ENCODE data around the gene AOC1. TPM values are rescaled to one million over a fixed set of nuclear protein-coding genes. Genes with fewer than 3 reads are reported as not detected.

Gene AOC1
- total RNA-seq, 4 donors from 2014 or later, result 0.26 to 4.4 (median 1.4) TPM

GRCh38 chr7:150849204-150849775, 3.0 kb upstream of the AOC1 start:
- Histone ChIP-seq H3K4me3 (no peak overlapping the region), H3K36me3 (no peaks in the 10 kb centered on the region), H3K27me3 (peaks cover 0 to 25% (median 0%) of the 10 kb centered on the region in 4 donors), H3K27ac (no peak overlapping the region), H3K9me3 (no peaks in the 10 kb centered on the region), H3K4me1 (peaks cover 0 to 3% (median 0%) of the 10 kb centered on the region in 3 donors)
- no peak for DNase-seq
- TF ChIP-seq POLR2A (IDR thresholded peaks at IDR 0.05) (no peak), CTCF (IDR thresholded peaks at IDR 0.05) (no peak)
- 73 to 77% methylated on average over 9 to 10 of the region's 10 CpGs for WGBS, 2 donors
- intact Hi-C loops (cut with DNase I), result no loop called here

GRCh38 chr7:150850273-150850672, 2.0 kb upstream of the AOC1 start:
- intact Hi-C loops (cut with DNase I), result no loop called here

GRCh38 chr7:150851492-150852370, 586 bp upstream of the AOC1 start:
- intact Hi-C loops (cut with DNase I), result no loop called here
- Histone ChIP-seq H3K9me3 (no peaks in the 10 kb centered on the region), H3K27ac (no peak overlapping the region), H3K27me3 (peaks cover 0 to 45% (median 0%) of the 10 kb centered on the region in 4 donors), H3K4me1 (no peaks in the 10 kb centered on the region), H3K36me3 (no peaks in the 10 kb centered on the region), H3K4me3 (no peak overlapping the region)
- no peak for DNase-seq
- 72% methylated on average over 16 of the region's 19 CpGs for WGBS, 2 donors
- TF ChIP-seq CTCF (IDR thresholded peaks at IDR 0.05), result no peak
- no peak for TF ChIP-seq POLR2A (IDR thresholded peaks at IDR 0.05)

More at GRCh38 chr7:150850273-150850672, 2.0 kb upstream of the AOC1 start:
- no peaks in the 10 kb centered on the region for H3K9me3 ChIP-seq
- TF ChIP-seq POLR2A (IDR thresholded peaks at IDR 0.05) (no peak), CTCF (IDR thresholded peaks at IDR 0.05) (no peak)
- 79 to 81% methylated on average over 5 of the region's 5 CpGs for WGBS, 2 donors
- no peak overlapping the region for H3K27ac ChIP-seq
- peaks cover 0 to 3% (median 0%) of the 10 kb centered on the region in 3 donors for H3K4me1 ChIP-seq
- H3K4me3 ChIP-seq, result no peak overlapping the region
- H3K27me3 ChIP-seq, result peaks cover 0 to 35% (median 0%) of the 10 kb centered on the region in 4 donors
- H3K36me3 ChIP-seq, result no peaks in the 10 kb centered on the region
- DNase-seq, result no peak

GRCh38 chr7:150854066-150855000, 2.0 kb downstream of the AOC1 start:
- no peak for DNase-seq
- Histone ChIP-seq H3K27ac (no peak overlapping the region), H3K4me1 (no peaks in the 10 kb centered on the region), H3K9me3 (no peaks in the 10 kb centered on the region), H3K4me3 (no peak overlapping the region), H3K27me3 (peaks cover 0 to 61% (median 0%) of the 10 kb centered on the region in 4 donors), H3K36me3 (no peaks in the 10 kb centered on the region)
- intact Hi-C loops (cut with DNase I), result no loop called here
- TF ChIP-seq POLR2A (IDR thresholded peaks at IDR 0.05) (no peak), CTCF (IDR thresholded peaks at IDR 0.05) (no peak)
- 69 to 73% methylated on average over 12 to 19 of the region's 19 CpGs for WGBS, 2 donors
